GM21528 (cell line): ENCODE results near the gene KRTAP27-1.

Source experiments
- ATAC-seq: cut with Tn5 transposase; IDR thresholded peaks from one replicate; pipeline ENCODE4 v1.9.1; 2021; ENCODE audit warnings: mild to moderate bottlenecking, moderate library complexity; ENCODE audit not compliant: unreplicated experiment, low FRiP score

KRTAP27-1 gene, protein sequence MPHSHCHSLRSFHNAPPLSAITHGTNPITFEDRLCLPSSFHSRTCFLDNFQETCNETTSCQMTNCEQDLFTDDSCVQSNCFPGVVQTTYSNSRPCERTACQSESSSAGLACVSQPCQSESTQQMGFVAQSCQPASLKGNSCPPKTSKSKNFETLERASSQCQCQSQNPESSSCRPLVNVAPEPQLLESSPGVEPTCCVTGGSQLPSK

GRCh38 chr21:30337276-30337744, at the start of gene KRTAP27-1:
TSS of gene KRTAP27-1 (minus strand) at chr21:30337694. CDS start at chr21:30337668, 26 bp downstream.
- no peak for ATAC-seq

- ATAC-seq, result no peak
Observed at GRCh38 chr21:30382201-30382600, 44.7 kb upstream of the KRTAP27-1 start.

GRCh38 chr21:30372139-30372770, 34.8 kb upstream of the KRTAP27-1 start, which contains the start of gene KRTAP13-2:
TSS of gene KRTAP13-2 (minus strand) at chr21:30372271. CDS start at chr21:30372213, 58 bp downstream.
- no peak for ATAC-seq

- no peak for ATAC-seq
Observed at GRCh38 chr21:30355906-30356305, 18.4 kb upstream of the KRTAP27-1 start.

- ATAC-seq, result no peak
Observed at GRCh38 chr21:30354308-30355005, 17.0 kb upstream of the KRTAP27-1 start.

- ATAC-seq, result no peak
Observed at GRCh38 chr21:30351534-30351933, 14.0 kb upstream of the KRTAP27-1 start.

DNA sequence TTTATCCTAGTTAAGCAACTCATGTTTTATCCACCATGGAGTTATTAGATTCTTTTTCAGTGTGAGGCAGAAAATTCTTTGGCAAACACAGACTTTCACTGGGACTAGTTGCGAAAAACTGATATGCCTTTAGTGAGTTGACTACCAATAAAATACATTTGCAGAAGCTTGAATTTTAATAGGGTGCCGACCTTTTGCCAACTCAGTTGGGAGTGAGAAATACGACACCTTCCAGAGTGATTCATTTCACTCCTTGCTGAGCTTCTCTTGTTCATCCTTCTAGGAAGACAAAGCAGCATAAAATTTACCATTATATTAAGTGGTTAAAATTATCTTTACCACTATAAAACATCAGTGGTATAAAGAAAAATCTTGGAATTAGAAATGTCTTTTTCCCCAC, 12.1 kb upstream of the KRTAP27-1 start:
- ATAC-seq, result no peak

DNA sequence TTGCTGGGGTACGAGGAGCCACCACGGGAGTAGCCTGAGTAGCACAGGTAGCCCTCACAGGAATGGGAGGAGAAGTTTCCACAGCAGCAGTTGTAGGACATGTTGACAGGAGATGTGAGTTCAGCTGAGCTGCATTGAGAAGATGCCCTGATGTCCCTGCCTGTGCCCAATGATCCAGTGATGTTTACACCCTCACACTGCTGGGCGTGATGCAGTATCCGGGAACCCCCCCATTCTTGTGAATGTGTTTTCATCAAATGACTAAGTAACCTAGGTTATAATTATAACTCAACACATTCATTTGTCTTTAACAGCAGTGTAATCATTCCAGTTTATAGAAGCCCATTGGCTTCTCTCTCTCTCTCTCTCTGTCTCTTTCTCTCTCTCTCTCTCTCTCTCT, 11.0 kb upstream of the KRTAP27-1 start, which contains the start of gene KRTAP23-1:
Gene KRTAP23-1, minus strand, starts transcription at position 101 of the 400 bp plus-strand sequence. Its CDS starts 0 bp downstream, at position 101.
- no peak for ATAC-seq

DNA sequence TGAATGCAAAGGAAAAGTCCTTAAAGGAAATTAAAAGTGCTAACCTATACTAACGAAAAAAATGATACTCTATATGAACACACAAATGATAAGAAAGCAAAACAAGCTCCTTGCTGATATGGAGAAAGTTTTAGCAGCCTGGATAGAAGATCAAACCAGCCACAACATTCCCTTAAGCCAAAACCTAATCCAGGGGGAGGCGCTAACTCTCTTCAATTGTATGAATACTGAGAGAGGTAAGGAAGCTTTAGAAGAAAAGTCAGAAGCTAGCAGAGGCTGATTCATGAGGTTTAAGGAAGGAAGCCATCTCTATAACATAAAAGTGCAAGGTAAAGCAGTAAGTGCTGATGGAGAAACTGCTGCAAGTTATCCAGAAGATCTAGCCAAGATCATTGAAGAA, 7.5 kb upstream of the KRTAP27-1 start:
- ATAC-seq, result no peak

GRCh38 chr21:30340714-30341573, 3.5 kb upstream of the KRTAP27-1 start:
- no peak for ATAC-seq

DNA sequence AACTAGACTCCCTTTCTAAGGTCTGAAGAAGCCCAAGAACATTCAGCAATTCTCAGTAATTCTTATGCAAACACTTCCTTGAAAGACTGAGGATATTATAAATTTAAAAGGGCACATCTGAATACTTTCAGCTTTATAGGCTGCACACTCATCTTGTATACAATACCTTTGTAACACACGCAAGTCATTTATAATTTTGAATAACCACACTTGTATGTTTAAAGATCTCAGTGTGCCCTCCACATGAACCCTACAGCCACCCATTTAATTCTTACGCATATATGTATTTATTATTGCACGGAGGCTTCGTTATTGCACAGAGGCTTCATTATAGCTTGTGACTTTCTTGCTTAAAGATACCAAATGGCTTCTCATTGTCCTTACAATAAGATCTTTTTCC, 1.2 kb upstream of the KRTAP27-1 start:
- no peak for ATAC-seq

DNA sequence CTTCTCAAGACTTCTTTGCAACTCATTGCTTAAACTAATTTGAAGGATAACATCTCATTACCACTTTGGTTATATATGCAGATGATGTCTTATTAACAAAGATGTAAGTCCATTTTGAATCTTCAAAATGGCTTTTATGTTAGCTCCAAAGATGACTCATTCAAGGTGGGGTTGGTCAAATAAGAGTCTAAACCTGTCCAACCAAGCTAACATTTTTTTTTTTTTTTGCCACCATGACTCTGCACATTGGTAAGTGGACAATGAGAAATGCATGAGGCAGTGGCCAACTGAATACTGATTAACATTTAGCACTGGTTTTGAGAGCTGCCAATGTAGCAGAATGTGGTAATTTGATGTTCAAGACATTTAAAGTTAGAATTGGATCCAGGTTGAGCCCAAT, 278 bp upstream of the KRTAP27-1 start:
- ATAC-seq, result no peak

DNA sequence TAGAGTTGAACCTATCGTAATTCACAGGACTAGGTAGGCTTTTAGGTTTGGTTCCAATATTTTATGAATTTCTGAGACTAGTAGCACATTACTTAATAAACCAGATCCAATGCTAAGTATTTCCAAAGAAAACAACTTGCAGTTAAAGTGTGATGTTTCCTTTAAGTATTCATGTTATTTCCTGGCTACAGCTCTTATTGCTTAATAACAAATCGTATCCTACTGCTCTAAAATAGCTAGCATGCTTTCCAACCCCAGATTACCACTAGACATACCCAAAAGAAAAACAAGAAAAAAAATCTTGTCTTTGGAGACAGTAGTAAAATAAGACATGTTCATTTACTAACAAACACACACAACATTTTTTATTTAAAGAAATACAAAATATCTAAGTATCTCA, 898 bp downstream of the KRTAP27-1 start:
- ATAC-seq, result no peak

- no peak for ATAC-seq
Observed at GRCh38 chr21:30333736-30334135, 3.8 kb downstream of the KRTAP27-1 start.

DNA sequence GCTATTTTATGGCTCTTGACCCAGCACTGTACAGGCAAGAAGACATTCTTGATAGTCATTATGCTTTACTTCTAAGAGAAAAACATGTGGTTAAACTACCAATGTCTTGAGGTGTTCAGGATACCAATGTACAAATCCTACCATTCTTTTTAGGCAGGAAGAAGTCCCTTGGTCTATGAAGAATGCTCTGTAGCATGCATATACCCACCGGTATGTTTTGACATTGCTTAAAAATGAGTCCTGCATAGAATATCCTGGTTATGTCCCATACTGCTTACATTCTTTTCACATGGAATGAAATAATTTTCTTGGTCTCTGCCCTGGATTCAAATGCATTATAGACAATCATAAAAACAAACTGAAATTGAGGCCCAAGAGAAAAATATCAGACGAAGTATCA, 4.8 kb downstream of the KRTAP27-1 start:
- no peak for ATAC-seq

DNA sequence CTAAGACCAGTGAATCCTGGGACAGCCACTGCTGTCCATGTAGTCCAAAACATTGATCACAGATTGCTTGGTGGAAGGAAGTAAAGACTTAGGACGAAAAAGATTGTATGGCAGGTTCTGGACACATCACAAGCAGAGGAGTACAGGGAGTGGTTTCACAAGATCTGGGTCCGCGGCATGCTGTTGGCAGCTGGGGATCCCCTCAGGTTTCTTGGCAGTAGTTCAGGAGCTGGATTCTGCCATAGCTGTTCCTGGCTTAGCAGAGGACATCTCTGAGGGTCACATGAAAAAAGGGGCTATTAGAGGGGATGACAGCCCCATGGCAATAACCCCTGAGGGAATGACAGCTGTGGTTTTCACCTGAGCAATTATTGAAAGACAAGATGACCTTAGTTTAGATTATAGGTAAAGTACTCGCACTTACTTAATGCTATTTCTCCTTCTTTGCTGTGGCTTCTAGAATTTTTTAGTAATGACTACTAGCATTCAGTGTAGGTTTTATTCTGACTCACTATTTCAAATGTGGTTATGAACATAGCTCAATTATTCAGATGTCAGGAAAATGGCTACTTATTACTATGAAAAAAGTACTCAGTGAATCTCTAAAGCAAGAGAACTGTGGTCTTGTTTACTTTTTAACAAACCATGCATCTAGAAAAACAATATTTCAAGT, 8.2 kb downstream of the KRTAP27-1 start:
- ATAC-seq, result no peak

DNA sequence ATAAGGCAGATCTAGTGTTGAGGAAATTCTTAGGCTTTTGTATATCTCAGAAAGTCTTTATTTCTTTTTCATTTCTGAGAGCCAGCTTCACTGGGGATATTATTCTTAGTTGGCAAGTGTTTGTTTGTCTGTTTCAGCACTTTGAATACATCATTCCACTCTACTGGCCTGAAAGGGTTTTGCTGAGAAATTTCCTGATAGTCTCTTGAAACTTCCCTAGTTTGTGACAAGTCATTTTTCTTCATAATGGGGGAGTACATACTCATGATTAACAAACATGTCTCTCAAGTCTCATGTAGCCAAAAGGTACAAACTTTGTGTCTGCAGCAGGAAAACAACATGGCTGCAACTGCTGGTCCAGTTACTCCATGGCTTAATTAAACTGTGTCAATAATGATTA, 11.1 kb downstream of the KRTAP27-1 start:
- no peak for ATAC-seq

DNA sequence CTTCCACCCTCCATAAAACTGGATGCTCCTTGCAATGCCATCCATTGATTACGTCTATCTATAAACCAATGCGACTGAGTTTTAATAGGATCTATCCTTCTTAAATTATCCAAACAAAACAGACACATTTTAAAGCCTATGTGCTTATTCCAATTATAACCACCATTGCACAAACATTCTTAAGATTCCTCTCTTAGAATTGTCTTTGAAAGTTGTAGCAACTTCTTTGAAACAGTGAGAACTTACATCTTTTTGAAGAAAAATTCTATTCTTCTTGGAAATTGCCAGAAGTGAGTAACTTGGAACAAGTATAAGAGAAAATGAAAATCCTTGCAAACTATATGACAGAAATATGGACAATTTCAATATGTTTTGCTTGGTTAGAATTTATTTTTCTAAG, 17.3 kb downstream of the KRTAP27-1 start, which contains the start of gene KRTAP26-1:
Gene KRTAP26-1, minus strand, starts transcription at position 101 of the 400 bp plus-strand sequence. CDS start 280 bp downstream, outside the sequence.
- no peak for ATAC-seq

DNA sequence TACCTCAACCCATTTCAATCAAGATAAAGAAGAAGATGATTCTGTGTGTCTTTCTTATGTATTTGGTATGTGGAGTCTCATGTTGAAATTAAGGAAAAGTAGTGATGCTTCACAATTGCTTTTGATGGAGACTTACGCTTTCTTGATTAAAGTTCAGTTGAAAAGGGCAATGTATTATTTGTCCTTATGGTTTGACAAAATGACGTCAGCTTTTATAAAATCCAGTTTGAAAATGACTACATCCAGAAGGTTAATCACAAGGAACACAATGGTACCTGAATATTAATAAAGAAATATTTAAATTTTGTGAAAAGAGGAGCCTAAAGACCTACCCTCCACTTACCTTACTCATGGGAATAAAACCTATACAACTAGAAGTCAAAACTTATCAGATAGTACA, 21.8 kb downstream of the KRTAP27-1 start:
- ATAC-seq, result no peak

DNA sequence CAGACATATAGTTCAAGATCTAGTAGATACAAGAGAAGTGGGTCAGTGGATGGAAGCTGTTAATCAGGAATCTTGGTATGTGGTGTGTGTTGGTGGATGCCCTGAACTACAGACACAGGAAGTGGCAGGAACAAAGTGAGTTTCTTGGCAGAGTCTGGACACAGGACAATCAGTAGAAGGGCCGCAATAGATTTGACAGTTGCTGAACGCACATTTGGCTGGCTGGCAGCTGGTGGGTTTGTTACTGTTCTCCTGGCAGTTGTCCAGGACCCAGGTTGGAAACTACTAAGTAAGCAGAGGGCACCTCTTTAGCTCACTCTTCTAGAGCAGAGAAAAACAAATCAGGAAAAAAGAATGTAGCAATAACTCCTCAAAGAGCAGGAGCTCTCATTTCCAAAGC, 30.6 kb downstream of the KRTAP27-1 start:
- ATAC-seq, result no peak
